ENCODE results near the gene POM121C.
"Not testable (repeated sequence)": the region's sequence is repeated elsewhere in the genome, so short reads cannot be mapped to it uniquely, and the experiment has no call there.

The POM121C gene

GRCh38 chr7:75485979-75486643 is at the start of gene POM121C:
Gene POM121C, minus strand, starts transcription at chr7:75486299. Its CDS starts 44,803 bp downstream, at chr7:75441496.
- peak; percentile 68 for DNase-seq

GRCh38 chr7:75534727-75535307 is 48.7 kb upstream of the POM121C start:
- no peak for DNase-seq

- DNase-seq = no peak
These were observed 47.8 kb upstream of the POM121C start for GRCh38 chr7:75533926-75534325.

GRCh38 chr7:75532639-75533038 is 46.5 kb upstream of the POM121C start:
- DNase-seq = no peak

- DNase-seq = no peak
These were observed 45.3 kb upstream of the POM121C start for GRCh38 chr7:75531359-75531821.

- DNase-seq = not testable (repeated sequence)
These were observed 41.2 kb upstream of the POM121C start for GRCh38 chr7:75527224-75527722.

GRCh38 chr7:75521727-75522126 is 35.6 kb upstream of the POM121C start:
- not testable (repeated sequence) for DNase-seq

GRCh38 chr7:75518842-75519241 is 32.7 kb upstream of the POM121C start:
- not testable (repeated sequence) for DNase-seq

GRCh38 chr7:75509033-75509432 is 22.9 kb upstream of the POM121C start:
- not testable (repeated sequence) for DNase-seq

GRCh38 chr7:75492020-75492419 is 5.9 kb upstream of the POM121C start, which contains the start of gene SPDYE5:
Gene SPDYE5, plus strand, starts transcription at chr7:75492320. Its CDS starts 1,728 bp downstream, at chr7:75494048.
- not testable (repeated sequence) for DNase-seq

- not testable (repeated sequence) for DNase-seq
These were observed 632 bp downstream of the POM121C start for GRCh38 chr7:75485355-75485978.

- DNase-seq = not testable (repeated sequence)
These were observed 5.8 kb downstream of the POM121C start for GRCh38 chr7:75480313-75480712.

- DNase-seq = not testable (repeated sequence)
These were observed 8.6 kb downstream of the POM121C start for GRCh38 chr7:75477457-75477856.

- DNase-seq = not testable (repeated sequence)
These were observed 15.9 kb downstream of the POM121C start for GRCh38 chr7:75470166-75470565.

- DNase-seq = not testable (repeated sequence)
These were observed 25.6 kb downstream of the POM121C start for GRCh38 chr7:75460541-75460940.

GRCh38 chr7:75458034-75458433 is 28.1 kb downstream of the POM121C start:
- not testable (repeated sequence) for DNase-seq

GRCh38 chr7:75456403-75456802 is 29.7 kb downstream of the POM121C start:
- not testable (repeated sequence) for DNase-seq

GRCh38 chr7:75452494-75452955 is 33.6 kb downstream of the POM121C start:
- DNase-seq = not testable (repeated sequence)

GRCh38 chr7:75449946-75450345 is 36.2 kb downstream of the POM121C start:
- DNase-seq = not testable (repeated sequence)

GRCh38 chr7:75442465-75443111 is 43.5 kb downstream of the POM121C start:
- not testable (repeated sequence) for DNase-seq

GRCh38 chr7:75442101-75442464 is 44.0 kb downstream of the POM121C start:
- DNase-seq = not testable (repeated sequence)

GRCh38 chr7:75439000-75439399 is 47.1 kb downstream of the POM121C start:
- not testable (repeated sequence) for DNase-seq

- not testable (repeated sequence) for DNase-seq
These were observed 62.6 kb downstream of the POM121C start for GRCh38 chr7:75423481-75423880.
